ENCODE measurements around the gene SYK.

- TF ChIP-seq SP1 (IDR thresholded peaks at IDR 0.05; ENCODE audit: low read depth) (no peak), CTCF (IDR thresholded peaks at IDR 0.05 in 2 of 3, conservative IDR thresholded peaks at IDR 0.05 in 1 of 3; ENCODE audit: borderline replicate concordance in 1 of 3, insufficient read depth in 1 of 3, low read depth in 2 of 3, low read length in 2 of 3) (no peak), EZH2phosphoT487 (IDR thresholded peaks at IDR 0.05; ENCODE audit: borderline replicate concordance) (no peak), JUND (IDR thresholded peaks at IDR 0.05) (no peak), ZNF274 (IDR thresholded peaks at IDR 0.05; ENCODE audit: low read depth, low read length) (no peak)
These were observed 106.2 kb downstream of the SYK start for GRCh38 chr9:90907790-90908189.

Data from HCT116 (cell line).